SW 1271 (cell line): Measurements from ENCODE around the gene GLP1R.
"Not testable (repeated sequence)": the region's sequence is repeated elsewhere in the genome, so short reads cannot be mapped to it uniquely, and the experiment has no call there.

Experiments used
- DNase-seq, 2 experiments: peaks; one replicate each; lab custom pipeline; 2025; lab: John Stamatoyannopoulos, UW

GLP1R gene

DNA sequence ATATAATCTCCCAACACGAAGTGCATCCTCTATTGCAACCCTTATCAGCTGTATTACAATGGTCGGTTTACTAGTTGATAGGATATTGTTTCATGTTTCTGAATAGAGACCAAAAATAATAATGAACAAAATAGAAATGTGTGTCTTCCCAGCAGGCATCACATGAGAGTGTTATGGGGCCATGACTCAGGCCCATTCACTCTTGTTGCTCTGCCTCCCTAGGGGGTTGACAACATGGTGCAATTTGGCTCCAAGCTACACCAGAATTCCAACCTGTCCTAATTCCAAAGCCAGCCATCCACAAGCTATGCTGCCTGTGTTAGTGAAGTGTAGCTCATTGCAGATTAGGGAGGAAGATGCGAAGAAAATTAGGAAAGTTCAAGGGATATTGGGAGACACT, 79.5 kb downstream of the GLP1R start:
- DNase-seq: no peak

DNA sequence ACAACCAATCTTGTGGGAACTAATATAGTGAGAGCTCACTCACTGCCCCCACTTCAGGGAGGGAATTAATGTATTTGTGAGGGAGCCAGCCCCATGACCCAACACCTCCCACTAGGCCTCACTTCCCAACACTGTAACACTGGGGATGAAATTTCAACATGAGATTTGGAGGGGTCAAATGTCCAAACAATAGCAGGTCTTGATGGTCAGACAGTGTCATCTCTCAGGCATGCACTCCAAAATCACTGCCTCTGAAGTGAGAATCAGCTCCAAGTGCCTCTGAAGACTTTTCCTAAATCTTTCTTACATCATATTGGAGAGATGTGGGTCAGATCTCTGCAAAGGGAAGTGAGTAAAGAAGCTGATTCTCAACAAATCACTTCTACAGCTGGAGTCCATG, 80.3 kb downstream of the GLP1R start:
- DNase-seq: no peak

GRCh38 chr6:39130691-39131090, 82.1 kb downstream of the GLP1R start:
- no peak for DNase-seq

GRCh38 chr6:39134761-39135160, 86.2 kb downstream of the GLP1R start:
- not testable (repeated sequence) for DNase-seq

GRCh38 chr6:39136207-39136606, 87.6 kb downstream of the GLP1R start:
- not testable (repeated sequence) for DNase-seq

DNA sequence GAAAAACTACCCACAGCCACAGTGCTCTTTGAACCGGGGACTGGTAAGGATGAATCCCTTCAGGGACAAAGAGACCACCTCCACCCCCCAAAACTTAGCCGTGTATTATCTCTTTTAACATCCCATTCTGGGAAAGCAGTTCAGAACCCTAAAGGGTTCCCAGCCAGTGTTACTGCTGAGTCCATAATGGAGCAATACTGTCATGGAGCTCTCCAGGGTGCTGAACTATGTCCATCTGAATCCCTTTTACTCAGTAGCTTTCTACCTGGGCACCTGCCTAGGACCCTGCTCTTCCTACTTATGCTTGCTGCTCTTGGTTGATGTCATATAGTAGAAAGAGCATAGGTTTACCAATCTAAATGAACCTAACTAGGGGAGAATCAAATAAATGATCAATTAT, 88.7 kb downstream of the GLP1R start:
- peak in 1 of 2 experiments; percentile 2 for DNase-seq
